NB4 (cell line): ENCODE measurements around the gene CDH4.

Experiments
- CTCF ChIP-seq: IDR thresholded peaks from one replicate; pipeline ENCODE4 v1.5.1; 2012; ENCODE audit warnings: low read depth, low read length
- MAX ChIP-seq: IDR thresholded peaks from 2 replicates; pipeline ENCODE4 v1.6.1; 2011; ENCODE audit warnings: low read depth, low read length
- MYC ChIP-seq: IDR thresholded peaks from 2 replicates; pipeline ENCODE4 v1.6.1; 2011; ENCODE audit warnings: low read depth, low read length
- POLR2A ChIP-seq: IDR thresholded peaks from 2 replicates; pipeline ENCODE4 v1.6.1; 2011; ENCODE audit warnings: mild to moderate bottlenecking; ENCODE audit not compliant: insufficient read length; ENCODE audit errors: extremely low read depth

DNA sequence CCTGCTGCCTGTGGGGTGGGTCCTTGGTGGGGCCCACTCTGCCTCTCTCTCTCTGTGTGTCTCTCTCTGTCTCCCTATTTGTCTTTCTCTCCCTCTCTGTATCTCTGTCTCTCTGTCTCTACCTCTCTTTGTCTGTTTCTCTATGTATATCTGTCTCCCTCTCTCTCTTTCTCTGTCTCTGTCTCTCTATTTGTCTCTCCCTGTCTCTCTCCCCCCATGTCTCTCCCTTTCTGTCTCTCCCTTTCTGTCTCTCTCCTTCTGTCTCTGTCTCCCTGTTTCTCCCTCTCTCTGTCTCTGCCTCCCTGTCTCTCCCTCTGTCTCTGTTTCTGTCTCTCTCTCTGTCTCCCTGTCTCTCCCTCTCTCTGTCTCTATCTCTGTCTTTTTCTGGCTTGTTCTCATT, 353.2 kb downstream of the CDH4 start:
- TF ChIP-seq CTCF (no peak), POLR2A (no peak), MYC (no peak), MAX (no peak)
